HT1080 (cell line): ENCODE measurements around the gene PIP5K1C. TPM values are rescaled to one million over a fixed set of nuclear protein-coding genes. Genes with fewer than 3 reads are reported as not detected.
"Not testable (repeated sequence)": the region's sequence is repeated elsewhere in the genome, so short reads cannot be mapped to it uniquely, and the experiment has no call there.

Source experiments
- DNase-seq: peaks from one replicate; pipeline ENCODE4 v3.0.0-alpha.2; 2015; ENCODE audit warnings: low read depth
- total RNA-seq: library from RNA; depleted of rRNA; stranded (reverse); fragments of >200 nt; shearing (Covaris generic); gene quantifications from 2 replicates; pipeline ENCODE4 v1.2.3, GENCODE V29; 2014

The PIP5K1C gene
- total RNA-seq, 1 experiment from 2014 or later, result 15.5 TPM

DNA sequence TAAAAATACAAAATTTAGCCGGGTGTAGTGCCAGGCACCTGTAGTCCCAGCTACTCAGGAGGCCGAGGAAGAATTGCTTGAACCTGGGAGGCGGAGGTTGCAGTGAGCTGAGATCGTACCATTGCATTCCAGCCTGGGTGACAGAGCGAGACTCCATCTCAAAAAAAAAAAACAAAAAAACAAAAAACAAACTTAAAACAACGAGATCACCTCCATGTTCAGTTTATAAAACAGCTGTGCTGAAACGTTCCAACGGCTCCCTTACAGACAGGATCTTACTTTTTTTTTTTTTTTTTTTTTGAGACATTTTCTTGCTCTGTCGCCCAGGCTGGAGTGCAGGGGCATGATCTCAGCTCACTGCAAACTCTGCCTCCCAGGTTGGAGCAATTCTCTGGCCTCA, 71.5 kb downstream of the PIP5K1C start:
- DNase-seq, result not testable (repeated sequence)

DNA sequence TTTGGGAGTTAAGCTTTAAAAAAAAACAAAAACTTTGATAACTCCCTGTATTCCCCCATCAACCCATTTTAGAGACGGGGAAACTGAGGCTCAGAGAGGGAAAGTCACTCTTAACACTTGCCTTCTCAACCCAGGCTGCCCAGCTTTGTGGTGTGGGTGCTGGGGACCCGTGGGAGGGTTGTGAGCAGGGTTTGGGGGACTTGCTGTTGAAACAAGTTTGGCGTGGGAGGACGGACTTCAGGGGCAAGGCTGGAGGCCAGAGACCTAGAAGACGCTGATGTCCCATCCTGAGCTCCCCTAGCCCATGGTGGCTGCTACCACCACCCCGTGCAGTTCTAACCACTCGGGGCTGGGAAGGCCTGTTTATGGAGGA, 72.9 kb downstream of the PIP5K1C start:
- DNase-seq, result no peak

DNA sequence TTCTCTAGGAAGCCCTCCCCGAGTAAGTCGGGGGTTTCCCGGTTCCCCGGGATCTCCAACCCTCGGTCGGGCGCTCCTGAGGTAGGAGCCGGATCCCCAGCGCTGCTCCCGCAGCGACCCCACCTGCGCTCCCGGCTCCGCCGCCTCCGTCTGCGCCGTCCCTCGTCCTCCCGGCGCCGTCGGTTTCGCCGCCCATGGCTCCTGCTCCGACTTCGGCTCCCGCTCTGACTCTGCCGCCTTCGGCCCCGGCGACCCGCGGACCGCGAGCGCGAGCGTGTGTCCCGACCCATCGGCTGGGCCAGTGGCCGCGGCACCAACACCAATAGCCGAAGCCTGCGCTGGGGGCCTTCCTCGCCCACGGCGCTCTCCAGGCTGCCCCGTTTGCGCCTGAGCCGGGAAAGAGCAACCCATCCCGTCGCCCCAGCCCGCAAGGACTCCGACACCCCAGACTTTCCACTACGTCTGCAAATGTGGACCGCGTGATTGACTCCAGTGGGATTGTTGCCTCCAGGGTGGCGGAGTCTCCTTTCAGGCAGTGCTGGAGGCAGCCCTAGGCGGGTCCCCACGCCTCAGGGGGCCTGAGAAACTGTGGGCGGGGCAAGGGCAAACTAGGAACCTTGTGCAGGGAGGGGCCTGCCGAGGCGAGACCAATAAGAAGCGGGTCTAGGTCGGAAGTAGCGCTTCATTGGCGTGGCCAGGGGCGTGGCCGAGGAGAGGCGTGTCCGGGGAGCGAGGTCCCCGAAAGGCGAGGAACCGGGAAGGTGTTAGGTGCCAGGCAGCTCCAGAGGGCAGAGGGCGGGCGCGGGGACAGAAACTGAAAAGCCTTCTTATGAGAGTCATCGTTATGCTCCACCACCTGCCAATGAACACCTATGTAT, 73.6 kb downstream of the PIP5K1C start, which contains the start of gene CACTIN:
Gene CACTIN, minus strand, starts transcription at position 318 of the 878 bp plus-strand sequence. Its CDS starts 28 bp downstream, at position 290.
- DNase-seq, result peak; percentile 94

DNA sequence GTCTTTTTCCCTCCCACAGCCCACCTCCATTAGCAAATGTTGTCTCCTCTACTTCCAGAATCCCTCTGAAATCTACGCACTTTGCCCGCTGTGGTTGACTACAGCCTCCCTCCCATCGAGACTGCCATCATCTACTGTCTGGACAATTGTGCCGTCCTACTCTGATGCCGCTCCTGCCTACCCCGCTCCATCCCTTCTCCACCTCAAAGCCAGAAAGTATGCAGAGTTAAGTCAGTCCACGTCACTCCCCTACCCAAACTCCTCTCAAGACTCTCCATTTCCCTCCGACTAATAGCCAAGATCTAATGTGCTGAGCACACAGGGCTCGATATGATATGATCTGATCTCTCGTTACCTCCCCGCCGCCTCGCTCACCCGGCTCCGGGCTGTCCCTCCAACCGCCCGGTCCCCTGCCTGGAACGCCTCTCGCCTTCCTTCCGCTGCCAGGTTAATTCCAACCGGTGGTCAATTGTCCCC, 74.2 kb downstream of the PIP5K1C start:
- DNase-seq, result no peak

DNA sequence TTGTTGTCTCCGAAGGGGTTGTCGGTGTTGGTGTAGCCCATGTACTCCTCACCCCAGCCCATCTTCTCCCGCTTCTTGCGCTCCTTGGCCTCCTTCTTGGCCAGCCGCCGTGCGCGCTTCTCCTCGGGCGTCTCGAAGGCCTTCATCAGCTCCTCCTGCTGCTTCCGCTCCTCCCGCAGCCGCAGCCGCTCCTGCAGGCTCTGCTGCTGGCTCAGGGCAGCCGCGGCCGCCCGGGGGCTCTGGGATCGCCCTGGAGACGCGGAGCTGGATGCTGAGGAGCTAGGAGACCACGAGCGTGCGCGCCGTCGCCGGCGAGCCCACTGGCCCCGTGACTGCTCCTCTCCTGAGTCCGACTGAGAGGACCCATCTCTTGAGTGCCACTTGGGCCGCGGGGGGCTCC, 76.6 kb downstream of the PIP5K1C start:
- no peak for DNase-seq

DNA sequence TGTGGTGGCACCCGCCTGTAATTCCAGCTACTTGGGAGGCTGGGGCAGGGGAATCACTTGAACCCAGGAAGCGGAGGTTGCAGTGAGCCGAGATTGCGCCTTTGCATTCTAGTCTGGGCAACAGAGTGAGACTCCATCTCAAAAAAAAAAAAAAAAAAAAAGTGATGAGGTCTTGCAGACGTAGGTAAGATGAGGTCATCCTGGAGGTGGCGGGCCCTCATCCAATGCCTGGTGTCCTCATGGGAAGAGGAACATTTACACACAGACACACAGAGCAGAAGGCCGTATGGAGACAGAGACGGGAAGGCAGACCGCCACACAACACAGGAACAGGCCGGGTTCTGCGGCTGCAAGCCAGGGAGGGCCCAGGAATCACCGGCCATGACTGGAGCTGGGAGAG, 78.0 kb downstream of the PIP5K1C start:
- DNase-seq, result no peak

DNA sequence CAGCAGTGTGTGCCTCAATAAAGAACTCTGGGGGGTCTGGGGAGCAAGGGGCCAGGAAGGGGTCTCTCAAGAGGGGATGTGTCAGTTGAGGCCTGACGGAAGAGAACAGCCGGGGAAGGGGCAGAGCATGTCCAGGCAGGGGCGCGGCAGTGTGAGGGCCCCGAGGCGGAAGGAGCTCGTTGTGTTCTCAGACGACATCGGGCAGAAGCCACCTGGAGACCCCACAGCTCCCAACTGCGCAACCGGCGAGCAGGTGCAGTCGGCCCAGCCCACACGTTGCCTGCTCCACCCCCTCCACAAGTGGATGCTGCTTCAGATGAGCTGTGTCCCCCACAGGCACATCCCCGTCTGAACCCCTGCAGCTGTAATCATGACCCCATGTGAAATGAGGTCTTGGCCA, 78.6 kb downstream of the PIP5K1C start:
- DNase-seq, result no peak

DNA sequence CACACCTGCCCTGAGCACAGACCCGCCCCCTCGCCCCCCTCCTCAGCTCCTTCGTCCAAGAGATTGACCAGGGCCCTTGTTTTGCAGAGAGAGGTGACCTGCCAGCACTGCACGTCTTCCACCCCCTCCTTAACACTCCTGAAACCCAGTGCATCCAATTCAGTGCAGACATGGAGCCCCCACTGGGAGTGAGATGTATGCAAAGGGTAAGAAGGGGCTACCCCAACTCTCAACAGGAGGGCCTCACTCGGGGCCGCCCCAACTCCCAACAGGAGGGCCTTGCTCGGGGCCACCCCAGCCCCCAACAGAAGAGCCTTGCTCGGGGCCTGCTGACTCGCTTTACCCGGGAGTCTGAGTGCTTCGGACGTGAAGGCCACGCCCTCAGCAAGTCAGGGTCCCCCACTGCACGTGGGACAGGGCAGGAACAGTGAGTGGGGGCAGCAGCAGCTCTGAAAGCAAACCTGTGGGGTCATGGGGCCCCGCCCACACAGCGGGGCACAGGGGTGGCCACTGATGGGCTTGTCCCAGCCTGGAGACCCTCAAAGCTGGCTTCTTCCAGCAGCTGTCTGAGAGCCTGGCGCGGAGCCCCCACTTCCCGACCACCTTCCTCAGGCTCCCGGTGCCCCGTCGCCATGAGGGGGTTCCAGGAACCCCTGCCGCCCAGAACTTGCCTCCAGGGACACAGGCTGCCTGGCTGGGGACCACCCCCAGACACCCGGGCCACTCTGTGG, 79.3 kb downstream of the PIP5K1C start:
- no peak for DNase-seq

DNA sequence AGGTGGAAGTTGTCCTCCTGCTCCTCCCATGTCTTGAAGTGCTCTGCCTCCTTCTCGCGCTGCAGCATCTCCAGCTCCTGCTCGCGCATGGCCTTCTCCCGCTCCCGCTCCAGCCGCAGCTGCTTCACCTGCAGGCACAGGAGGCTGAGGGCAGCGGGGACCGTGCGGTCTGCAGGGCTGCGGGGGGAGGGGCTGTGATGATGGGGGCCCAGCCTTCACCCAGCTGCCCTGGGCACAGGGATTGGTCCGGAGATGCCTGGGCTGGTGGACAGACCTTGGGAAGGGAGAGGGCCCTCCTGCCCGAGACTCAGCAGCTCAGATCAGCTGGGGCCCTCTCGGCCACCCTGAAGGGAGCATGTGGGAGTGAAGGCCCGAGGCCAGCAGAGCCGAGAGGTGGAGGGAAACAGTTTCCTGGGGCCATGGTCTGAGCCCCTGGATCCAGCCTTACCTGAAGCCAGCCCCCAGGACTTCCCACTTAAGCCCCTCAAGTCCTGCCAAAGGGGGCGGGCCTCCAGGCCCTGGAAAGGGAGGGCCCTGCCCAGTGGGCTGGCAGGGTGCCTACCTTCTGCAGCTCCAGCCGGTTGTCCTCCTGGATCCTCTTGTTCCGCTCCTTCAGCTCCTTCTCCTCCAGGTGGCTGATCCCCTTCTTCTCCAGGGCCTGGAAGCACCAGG, 80.0 kb downstream of the PIP5K1C start:
- no peak for DNase-seq

DNA sequence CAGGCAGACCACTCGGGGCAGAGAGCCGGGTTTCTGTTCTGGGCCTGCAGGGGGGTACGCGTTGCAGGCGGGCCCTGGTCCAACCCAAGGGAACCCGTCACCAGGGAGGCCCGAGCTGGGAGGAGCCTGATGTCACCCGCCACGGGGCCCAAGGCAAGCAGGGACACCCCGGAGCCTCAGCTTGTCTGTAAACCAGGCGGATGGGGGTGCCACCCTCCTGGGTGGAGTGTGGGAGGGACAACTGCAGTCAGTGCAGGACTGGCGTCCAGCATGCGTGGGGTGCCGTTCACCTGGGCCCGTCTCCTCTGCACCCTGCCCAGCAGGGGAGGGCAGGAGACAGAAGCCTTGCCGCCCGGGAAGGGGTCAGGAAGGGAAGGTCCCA, 80.6 kb downstream of the PIP5K1C start:
- DNase-seq, result no peak

DNA sequence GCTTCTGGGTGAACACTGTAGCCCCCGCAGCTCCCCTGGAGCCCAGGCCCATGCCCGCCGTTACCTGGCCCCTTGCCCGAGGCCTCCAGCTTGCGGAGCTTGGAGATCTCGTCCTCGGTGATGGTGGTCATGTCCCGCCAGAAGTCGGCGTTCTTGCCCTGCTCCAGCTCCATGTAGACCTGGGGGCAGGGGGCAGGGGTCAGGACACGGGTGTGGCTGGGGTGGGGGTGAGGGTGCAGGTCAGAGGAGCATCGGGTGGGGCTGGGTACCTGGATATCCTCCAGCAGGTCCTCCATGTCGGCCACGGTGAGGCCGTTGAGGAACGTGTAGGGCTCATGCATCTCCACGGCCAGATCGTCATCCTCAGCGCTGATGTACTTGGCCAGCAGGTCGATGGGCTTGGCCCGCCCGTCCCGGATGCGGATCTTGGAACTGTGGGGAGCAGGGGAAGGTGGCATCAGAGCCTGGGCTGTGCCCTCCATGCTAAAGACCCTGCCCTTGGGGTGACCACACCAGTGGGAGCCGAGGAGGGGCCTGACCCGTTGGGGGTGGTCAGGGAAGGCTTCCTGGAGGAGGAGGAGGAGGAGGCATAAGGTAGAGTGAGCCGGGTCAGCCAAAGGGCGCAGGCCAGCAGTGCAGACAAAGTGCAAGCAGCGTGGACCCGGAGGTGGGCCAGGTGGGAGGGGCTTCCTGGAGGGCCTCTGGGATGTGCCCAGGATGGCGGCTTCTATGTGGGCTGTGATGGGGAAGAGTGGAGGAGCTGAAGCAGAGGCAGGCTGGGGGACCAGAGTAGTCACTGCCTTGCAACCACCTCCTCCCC, 81.2 kb downstream of the PIP5K1C start:
- no peak for DNase-seq

DNA sequence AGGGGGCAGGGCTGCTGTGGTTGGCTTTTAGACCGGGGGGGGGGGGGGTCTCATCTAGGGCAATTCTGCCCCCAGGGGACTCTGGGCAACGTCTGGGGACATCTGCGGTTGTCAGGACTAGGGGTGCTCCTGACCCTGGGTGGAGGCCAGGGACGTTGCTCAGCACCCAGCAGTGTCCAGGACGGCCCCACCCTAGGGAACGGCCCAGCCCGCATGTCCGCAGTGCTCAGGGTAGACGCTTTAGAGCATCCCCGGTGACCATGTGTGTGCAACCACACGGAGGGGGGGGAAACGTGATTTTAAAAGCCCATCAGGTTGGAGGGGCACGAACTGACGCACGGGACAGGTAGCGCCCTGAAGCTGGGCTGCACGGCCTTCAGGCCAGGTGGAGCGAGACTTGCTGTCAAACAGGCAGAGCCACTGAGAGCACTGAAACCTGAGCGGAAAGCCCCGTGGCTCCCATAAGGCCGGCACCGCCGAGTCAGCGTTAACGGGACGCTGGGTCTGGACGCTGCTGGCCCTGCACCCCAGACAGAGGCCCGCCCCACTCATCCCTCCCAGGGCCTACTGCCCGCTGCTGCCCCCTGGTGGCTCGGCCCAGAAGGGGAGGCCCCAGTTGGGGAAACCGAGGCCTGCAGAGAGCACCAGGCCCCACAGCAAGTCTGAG, 82.0 kb downstream of the PIP5K1C start:
- peak; percentile 25 for DNase-seq

DNA sequence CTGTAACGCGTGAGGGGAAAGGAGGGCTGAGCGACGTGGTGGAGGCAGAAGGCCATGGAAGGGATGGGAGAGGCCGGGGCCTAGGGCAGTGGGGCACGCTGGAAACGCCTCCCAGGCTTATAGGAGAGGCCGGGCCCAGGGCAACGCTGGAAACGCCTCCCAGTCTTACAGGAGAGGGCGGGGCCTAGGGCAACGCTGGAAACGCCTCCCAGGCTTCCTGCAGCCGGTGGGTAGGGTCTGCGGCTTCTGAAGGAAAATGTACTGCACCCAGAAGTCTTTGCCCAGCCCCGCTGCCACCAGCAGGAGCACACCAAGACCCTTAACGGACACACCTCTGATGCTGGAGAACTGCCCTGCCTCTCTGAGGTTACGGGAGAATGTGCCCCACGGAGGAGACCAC, 82.8 kb downstream of the PIP5K1C start:
- DNase-seq, result no peak

DNA sequence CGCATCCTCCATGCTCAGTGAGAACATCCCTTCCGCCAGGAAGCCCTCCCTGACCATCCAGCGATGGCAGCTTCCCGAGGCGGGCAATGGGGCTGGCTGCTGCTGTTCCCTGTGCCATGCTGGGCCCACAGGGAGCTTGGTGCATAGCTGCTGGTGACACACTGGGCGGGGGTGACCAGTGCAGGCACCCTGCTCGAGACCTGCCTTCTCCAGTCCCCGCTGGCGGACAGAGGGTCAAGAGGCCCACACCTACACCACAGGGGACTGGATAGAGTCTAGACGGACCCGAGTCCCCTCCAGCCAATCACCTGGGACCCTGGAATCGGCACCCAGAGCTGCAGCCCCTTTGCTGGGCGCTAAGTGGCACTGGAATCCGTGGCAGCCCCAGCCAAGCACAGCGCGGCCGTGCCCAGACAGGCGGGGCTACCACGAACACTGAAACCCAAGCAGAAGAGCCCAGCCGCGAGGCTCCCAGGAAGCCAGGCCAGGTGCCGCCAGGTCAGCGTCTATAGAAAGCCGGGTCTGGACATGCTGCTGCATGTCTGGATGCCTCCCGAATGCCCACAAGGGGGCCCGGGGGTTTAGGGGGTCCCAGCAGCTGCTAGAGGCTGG, 84.6 kb downstream of the PIP5K1C start:
- DNase-seq, result no peak

DNA sequence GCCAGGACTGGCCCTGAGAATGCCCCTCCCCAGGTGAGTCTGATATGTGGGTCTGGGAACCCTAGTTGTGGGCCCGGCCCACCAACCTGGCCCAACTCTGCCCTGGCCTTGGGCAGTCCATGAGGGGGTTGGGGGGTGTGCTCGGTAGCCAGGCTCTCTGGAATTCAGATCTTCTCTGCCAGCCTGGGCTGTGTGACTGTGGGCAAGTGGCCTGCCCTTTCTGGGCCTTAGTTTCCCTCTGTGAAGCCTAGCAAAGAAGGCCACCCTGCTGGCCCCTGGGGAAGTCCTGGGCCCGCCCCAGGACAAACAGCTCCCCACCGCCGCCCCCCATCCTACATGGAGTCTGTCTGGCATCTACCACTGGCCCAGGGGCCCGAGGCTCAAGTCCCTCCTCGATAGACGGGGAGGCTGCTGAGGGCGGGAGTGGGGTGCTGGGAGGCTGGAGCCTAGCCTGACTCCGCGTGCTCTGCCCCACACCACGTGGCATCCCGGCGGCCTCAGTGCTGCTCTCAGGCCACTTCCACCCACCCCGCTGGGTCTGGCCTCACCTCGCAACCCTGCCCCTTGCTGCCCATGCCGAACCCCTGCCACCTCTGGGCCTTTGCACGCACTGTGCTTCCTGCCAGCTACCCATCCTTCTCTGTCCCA, 85.3 kb downstream of the PIP5K1C start:
- no peak for DNase-seq

DNA sequence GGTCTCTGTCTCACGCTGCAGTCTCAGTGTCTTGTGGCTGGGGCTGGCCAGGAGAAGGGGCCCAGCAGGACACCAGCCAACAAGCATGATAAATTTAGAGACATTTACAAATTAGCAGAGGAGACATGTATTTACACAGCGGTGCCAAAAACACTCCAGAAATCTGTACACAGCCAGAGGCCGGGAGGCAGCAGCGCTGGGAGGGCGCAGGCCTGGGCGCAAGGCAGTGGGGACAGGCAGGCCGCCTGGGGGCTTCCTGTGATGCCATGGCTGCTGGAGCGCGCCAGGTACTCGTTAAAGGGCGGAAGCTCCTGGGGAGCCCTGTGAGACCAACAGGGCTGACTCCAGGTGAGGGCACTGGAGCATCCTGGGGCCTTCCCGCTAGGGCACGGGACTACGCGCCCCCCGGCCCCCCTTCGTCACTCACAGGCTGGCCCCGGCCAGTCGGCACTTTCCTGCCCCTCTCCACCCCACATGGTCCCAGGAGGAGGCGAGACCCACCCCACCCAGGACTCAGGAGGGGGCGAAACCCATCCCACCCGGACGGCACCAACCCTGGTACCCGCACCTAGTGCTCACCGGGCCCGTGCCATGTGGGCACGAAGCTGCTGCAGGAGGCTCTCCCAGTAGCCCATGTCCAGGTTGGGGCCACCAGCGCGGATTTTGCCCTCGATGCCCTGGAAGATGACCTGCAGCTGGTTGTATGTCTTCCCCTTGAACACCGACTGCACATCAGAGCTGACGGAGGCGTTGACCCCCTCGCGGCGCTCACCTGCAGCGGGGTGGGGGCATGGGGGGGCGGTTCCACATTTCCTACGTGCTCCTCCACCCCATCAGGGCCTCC, 86.2 kb downstream of the PIP5K1C start:
- DNase-seq, result no peak

DNA sequence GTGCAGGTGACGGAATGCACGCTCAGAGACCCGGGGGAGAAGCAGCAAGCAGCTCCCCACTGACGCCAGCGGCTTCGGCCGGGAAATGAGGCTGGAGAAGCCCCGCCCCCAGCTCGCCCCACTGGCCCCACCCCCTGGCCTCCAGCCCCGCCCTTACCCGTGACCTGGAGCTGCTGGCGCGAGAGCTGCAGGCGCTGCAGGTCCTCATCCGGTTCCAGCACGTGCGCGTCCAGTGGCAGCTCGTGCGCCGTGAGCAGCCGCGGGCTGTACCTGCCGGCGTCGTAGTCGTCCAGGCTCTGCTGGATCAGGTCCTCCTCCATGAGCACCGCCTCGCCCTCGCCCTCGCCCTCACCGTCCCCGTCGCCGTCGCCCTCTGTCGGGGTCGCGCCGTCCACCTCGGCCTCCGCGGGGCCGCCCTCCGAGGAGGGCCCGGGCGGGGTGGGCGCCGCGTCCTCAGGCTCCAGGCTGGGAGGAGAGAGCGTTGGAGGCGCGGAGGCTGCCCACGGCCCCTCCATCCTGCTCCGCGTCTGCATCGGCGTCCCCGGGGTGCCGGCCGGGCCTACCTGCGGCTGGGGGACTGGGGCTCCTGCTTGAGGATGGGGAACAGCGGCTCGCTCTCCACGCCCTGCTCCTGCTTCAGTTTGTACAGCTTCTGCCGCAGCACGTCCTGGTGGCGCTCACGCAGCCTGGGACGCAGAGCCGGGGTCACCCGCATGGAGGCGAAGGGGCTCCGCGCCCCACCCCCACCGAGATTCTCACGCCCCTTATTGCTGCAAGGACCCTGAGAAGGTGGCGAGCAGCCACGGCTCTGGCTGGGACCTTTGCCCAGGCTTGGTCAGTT, 87.1 kb downstream of the PIP5K1C start:
- DNase-seq, result no peak

DNA sequence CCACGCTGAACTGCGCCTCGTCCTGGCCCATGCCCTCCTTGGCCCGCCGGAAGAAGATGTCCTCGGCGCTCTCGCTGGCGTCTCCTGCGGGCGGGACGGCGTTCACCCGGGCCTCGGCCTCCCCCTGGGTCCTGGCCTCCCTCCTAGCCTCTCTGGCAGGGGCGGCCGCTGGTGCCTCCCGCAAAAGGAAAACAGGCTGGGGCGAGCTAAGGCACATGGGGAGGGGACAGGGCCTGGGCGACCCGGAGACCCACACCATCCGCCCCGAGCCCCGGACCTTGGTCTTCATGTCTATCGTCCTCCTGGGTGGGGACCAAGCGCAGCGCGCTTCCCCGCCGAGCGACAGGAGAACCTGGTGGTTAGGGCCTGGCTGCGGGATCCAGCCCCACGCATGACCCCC, 87.9 kb downstream of the PIP5K1C start:
- no peak for DNase-seq
